GM12878 (cell line): ENCODE results near the gene ALG1L2. TPM values are rescaled to one million over a fixed set of nuclear protein-coding genes. Genes with fewer than 3 reads are reported as not detected.

Experiments
- ATAC-seq: fragments of 200-7000 bp; cut with Tn5 transposase; 3 replicates; pipeline ENCODE4 v1.9.1; 2020; ENCODE audit warnings: mild to moderate bottlenecking, moderate library complexity
- BruUV-seq: library from RNA; stranded (reverse); fragments of 400-500 nt; replicated peaks from 2 replicates; lab custom pipeline; 2021; lab: Mats Ljungman, UMichigan
- CTCF ChIA-PET: fragments of 300-600 bp; sonication (Branson Sonifier 250); formaldehyde crosslinking; extraction: SDS; loops from one replicate; lab custom pipeline; 2021; ENCODE audit warnings: inconsistent platforms; lab: Yijun Ruan, JAX
- POLR2A ChIA-PET: fragments of 350-600 bp; formaldehyde crosslinking; extraction: SDS; loops from one replicate; lab custom pipeline; 2021; ENCODE audit warnings: inconsistent platforms; lab: Charles Lee
- RAD21 ChIA-PET: fragments of 300-600 bp; sonication (Branson Sonifier 250); formaldehyde crosslinking; loops from one replicate; lab custom pipeline; 2023; ENCODE audit warnings: antibody characterized with exemption; ENCODE audit not compliant: unreplicated experiment; lab: Charles Lee
- SMC1A ChIA-PET: fragments of 300-600 bp; sonication (Branson Sonifier 250); formaldehyde crosslinking; loops from one replicate; lab custom pipeline; 2023; ENCODE audit not compliant: unreplicated experiment, uncharacterized antibody; lab: Charles Lee
- DNase-seq: peaks from one replicate; pipeline ENCODE4 v3.0.0-alpha.2; 2011; ENCODE audit warnings: low read depth, low spot score
- FAIRE-seq: peaks from 3 replicates; lab custom pipeline; 2011; peaks lifted over from hg19 to GRCh38; lab: Jason Lieb, UNC
- H2AFZ ChIP-seq: 2 replicates; pipeline ENCODE4 v1.6.0; 2011; ENCODE audit warnings: low read depth, low read length, control low read depth; ENCODE audit not compliant: control insufficient read depth
- H3K27ac ChIP-seq: 2 replicates; pipeline ENCODE4 v1.5.1; 2011; ENCODE audit warnings: control low read depth; ENCODE audit not compliant: control insufficient read depth, insufficient read depth
- H3K27me3 ChIP-seq, 2 experiments: replicated peaks in 1 of 2; 2 replicates each; pipeline versions ENCODE4 v1.6.0 to v1.6.1; 2011; ENCODE audit warnings: low read length in 1 of 2; ENCODE audit not compliant: control insufficient read depth in 2 of 2, insufficient read depth in 2 of 2
- H3K36me3 ChIP-seq, 2 experiments: 2 replicates each; pipeline ENCODE4 v1.5.1; 2011; ENCODE audit warnings: low read length in 1 of 2; ENCODE audit not compliant: control insufficient read depth in 2 of 2, insufficient read depth in 2 of 2
- H3K4me1 ChIP-seq: 2 replicates; pipeline ENCODE4 v1.6.1; 2011; ENCODE audit warnings: mild to moderate bottlenecking, low read length, moderate library complexity, mixed read lengths; ENCODE audit not compliant: control insufficient read depth, insufficient read depth
- H3K4me2 ChIP-seq: 2 replicates; pipeline ENCODE4 v1.6.0; 2011; ENCODE audit warnings: control low read depth; ENCODE audit not compliant: control insufficient read depth, insufficient read depth
- H3K4me3 ChIP-seq: fragments of 200-600 bp; sonication (generic); 2 replicates; pipeline ENCODE4 v1.5.1; 2016
- H3K79me2 ChIP-seq: 2 replicates; pipeline ENCODE4 v1.6.0; 2011; ENCODE audit warnings: low read length; ENCODE audit not compliant: control insufficient read depth, insufficient read depth
- H3K9ac ChIP-seq: 2 replicates; pipeline ENCODE4 v1.8.0; 2011; ENCODE audit warnings: low read length, control low read depth, mixed read lengths; ENCODE audit not compliant: control insufficient read depth, insufficient read depth
- H3K9me3 ChIP-seq: replicated peaks from 3 replicates; pipeline ENCODE4 v1.5.1; 2011; ENCODE audit warnings: mild to moderate bottlenecking, low read length; ENCODE audit not compliant: control insufficient read depth, insufficient read depth
- H4K20me1 ChIP-seq: 2 replicates; pipeline ENCODE4 v1.6.0; 2011; ENCODE audit not compliant: control insufficient read depth, insufficient read depth
- ATF2 ChIP-seq: IDR thresholded peaks from 2 replicates; pipeline ENCODE4 v1.6.1; 2012; ENCODE audit warnings: low read length, inconsistent platforms
- ATF7 ChIP-seq: fragments of 450-650 bp; IDR thresholded peaks from 2 replicates; pipeline ENCODE4 v1.6.1; 2016; ENCODE audit warnings: low read depth, mild to moderate bottlenecking
- CHD4 ChIP-seq: fragments of 200-600 bp; sonication (generic); IDR thresholded peaks from 2 replicates; pipeline ENCODE4 v1.6.1; 2016; ENCODE audit warnings: mild to moderate bottlenecking
- E4F1 ChIP-seq: fragments of 450-650 bp; IDR thresholded peaks from 2 replicates; pipeline ENCODE4 v1.6.1; 2018; ENCODE audit warnings: borderline replicate concordance, mild to moderate bottlenecking; ENCODE audit not compliant: partially characterized antibody
- EGR1 ChIP-seq, 2 experiments: IDR thresholded peaks; 1 replicate in 1 of 2; 2 replicates in 1 of 2; pipeline ENCODE4 v1.6.1; 2011 to 2012; ENCODE audit warnings: low read depth in 2 of 2, low read length in 2 of 2, borderline replicate concordance in 1 of 2, mild to moderate bottlenecking in 1 of 2, moderate library complexity in 1 of 2
- EP300 ChIP-seq, 2 experiments: fragments of 150-350 bp in 1 of 2; IDR thresholded peaks; 2 replicates each; pipeline ENCODE4 v1.6.1; 2011 to 2012; ENCODE audit warnings: low read depth in 2 of 2, low read length in 2 of 2, borderline replicate concordance in 1 of 2, improper control_type of control experiment in 1 of 2, inconsistent platforms in 1 of 2; ENCODE audit not compliant: control insufficient read depth in 1 of 2
- HCFC1 ChIP-seq: fragments of 150-350 bp; IDR thresholded peaks from 2 replicates; pipeline ENCODE4 v1.6.1; 2014; ENCODE audit warnings: low read length
- IKZF1 ChIP-seq: fragments of 450-650 bp; conservative IDR thresholded peaks from 2 replicates; pipeline ENCODE4 v1.6.1; 2017; ENCODE audit warnings: antibody characterized with exemption, mild to moderate bottlenecking
- KDM1A ChIP-seq: fragments of 200-600 bp; sonication (generic); IDR thresholded peaks from 2 replicates; pipeline ENCODE4 v1.6.1; 2016; ENCODE audit warnings: borderline replicate concordance
- RELB ChIP-seq: fragments of 450-650 bp; IDR thresholded peaks from 2 replicates; pipeline ENCODE4 v1.6.1; 2017; ENCODE audit warnings: low read depth, mild to moderate bottlenecking, moderate library complexity
- SREBF2 ChIP-seq: IDR thresholded peaks from 2 replicates; pipeline ENCODE4 v1.6.1; 2012; ENCODE audit warnings: mild to moderate bottlenecking, low read length
- TBL1XR1 ChIP-seq: IDR thresholded peaks from 2 replicates; pipeline ENCODE4 v1.6.1; 2012; ENCODE audit warnings: low read depth, low read length, improper control_type of control experiment
- YBX1 ChIP-seq: fragments of 450-650 bp; IDR thresholded peaks from 2 replicates; pipeline ENCODE4 v1.6.1; 2016; ENCODE audit warnings: antibody characterized with exemption
- ZNF274 ChIP-seq: IDR thresholded peaks from one replicate; pipeline ENCODE4 v1.8.0; 2011; ENCODE audit not compliant: insufficient read length, insufficient read depth
- ZNF592 ChIP-seq: fragments of 450-650 bp; IDR thresholded peaks from 2 replicates; pipeline ENCODE4 v1.6.1; 2017; ENCODE audit warnings: mild to moderate bottlenecking, moderate library complexity
- ZZZ3 ChIP-seq: IDR thresholded peaks from 2 replicates; pipeline ENCODE4 v1.6.1; 2011; ENCODE audit warnings: low read depth; ENCODE audit not compliant: control insufficient read depth, insufficient read length
- WGBS: methylation state at CpG from one replicate; pipeline ENCODE4 v1.1.6; 2016; ENCODE audit warnings: low lambda C conversion rate; ENCODE audit not compliant: insufficient replicate concordance, insufficient coverage; ENCODE audit errors: missing lambda C conversion rate; 5-methylcytosine and 5-hydroxymethylcytosine counted together
- in situ Hi-C: fragments of 300-500 bp; cut with MboI; formaldehyde crosslinking; loops from 9 replicates; pipeline ENCODE4 v1.14.3; 2018; ENCODE audit warnings: mixed read lengths
- intact Hi-C: fragments of 100-400 bp; cut with micrococcal nuclease; formaldehyde crosslinking; loops from one replicate; pipeline ENCODE4 v1.14.2; 2022; ENCODE audit not compliant: unreplicated experiment
- polyA plus RNA-seq, 11 experiments: library from polyadenylated mRNA; depleted of rRNA in 4 of 11; unstranded in 6 of 11; stranded (reverse) in 5 of 11; fragments of >200 nt; fragmentation: Nextera tagmentation in 4 of 11; fragmentation: Illumina TruSeq in 1 of 11; extraction: Ambion mirVana in 4 of 11; extraction: Trizol in 1 of 11; gene quantifications; 1 replicate in 1 of 11; 2 replicates in 10 of 11; pipeline versions ENCODE4 v1.2.1 to v1.2.3, GENCODE V29; 2011 to 2016; ENCODE audit warnings: inconsistent platforms in 2 of 11, missing spikeins in 2 of 11, low read depth in 1 of 11
- total RNA-seq, 4 experiments: library from RNA; depleted of rRNA in 3 of 4; stranded (reverse); fragments of >200 nt in 3 of 4; fragmentation: Illumina TruSeq in 1 of 4; extraction: Trizol in 1 of 4; gene quantifications; 2 replicates each; pipeline versions ENCODE4 v1.2.1 to v1.2.3, GENCODE V29; 2013 to 2021

The ALG1L2 gene
- total and polyA plus RNA-seq, 10 of the 15 experiments (the other 5 are each of a cell fraction or from before 2014, with no cell fraction given): 0.09 to 0.31 (median 0.16) TPM; not detected in 6

- TF ChIP-seq ZNF592 (no peak), ATF2 (no peak), RELB (no peak), SREBF2 (no peak), HCFC1 (no peak), ATF7 (no peak), EP300 (IDR thresholded peaks at IDR 0.05; ENCODE audit: borderline replicate concordance in 1 of 2, control insufficient read depth in 1 of 2, low read depth in 2 of 2, low read length in 2 of 2) (no peak), E4F1 (no peak), IKZF1 (no peak), ZZZ3 (no peak), YBX1 (no peak), TBL1XR1 (no peak), CHD4 (no peak), EGR1 (IDR thresholded peaks at IDR 0.05; ENCODE audit: borderline replicate concordance in 1 of 2, low read depth in 2 of 2, low read length in 2 of 2) (no peak), ZNF274 (no peak), KDM1A (no peak)
- no peaks in the 10 kb centered on the region for H3K27me3 ChIP-seq
- 67% methylated on average over 3 of the region's 11 CpGs for WGBS
- no peaks in the 10 kb centered on the region for H3K79me2 ChIP-seq
- H2AFZ ChIP-seq: no peak overlapping the region
- POLR2A ChIA-PET: no interaction called here
- H3K4me3 ChIP-seq: no peak overlapping the region
- H4K20me1 ChIP-seq: no peaks in the 10 kb centered on the region
- H3K27ac ChIP-seq: no peak overlapping the region
- H3K36me3 ChIP-seq: no peaks in the 10 kb centered on the region
- no peak overlapping the region for H3K4me2 ChIP-seq
- SMC1A ChIA-PET: no interaction called here
- ATAC-seq: no peak
- H3K9ac ChIP-seq: no peak overlapping the region
- RAD21 ChIA-PET: no interaction called here
- no TSS peak for BruUV-seq
- no peaks in the 10 kb centered on the region; the same call in 2 of the 3 replicates for H3K9me3 ChIP-seq
- DNase-seq: no peak
- intact Hi-C loops (no loop called here), in situ Hi-C loops (no loop called here)
- CTCF ChIA-PET: no interaction called here
- no peaks in the 10 kb centered on the region for H3K4me1 ChIP-seq
- FAIRE-seq: no peak
Observed at GRCh38 chr3:130044370-130044769, 37.3 kb upstream of the ALG1L2 start.
